ENCODE results near the gene DNPEP.
"Not testable (repeated sequence)": the region's sequence is repeated elsewhere in the genome, so short reads cannot be mapped to it uniquely, and the experiment has no call there.

The DNPEP gene

DNA sequence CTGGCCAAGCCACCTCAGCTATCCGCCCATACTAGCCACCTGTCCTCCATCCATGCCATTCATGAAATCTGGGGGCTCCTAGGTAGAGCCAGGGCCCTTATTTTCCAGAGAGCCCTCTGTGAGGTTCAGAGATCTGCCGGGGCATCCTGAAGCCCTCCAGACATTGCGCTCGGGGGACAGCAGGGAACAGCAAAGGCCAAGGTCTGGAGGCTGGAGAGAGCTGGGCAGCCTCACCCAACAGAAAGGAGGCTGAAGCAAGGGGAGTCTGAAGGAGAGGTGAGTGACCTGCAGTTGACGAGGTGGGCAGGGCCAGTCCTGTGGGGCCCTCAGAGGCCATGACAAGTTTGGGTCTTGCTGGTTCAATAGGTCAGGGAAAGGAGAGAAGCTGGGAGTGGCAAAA, 21.9 kb upstream of the DNPEP start:
- TF ChIP-seq TAF1 (IDR thresholded peaks at IDR 0.05; ENCODE audit: low read depth, low read length): no peak
- no peak for TF ChIP-seq POLR2A (IDR thresholded peaks at IDR 0.05; ENCODE audit: low read depth, low read length)
- TF ChIP-seq PAX5 (IDR thresholded peaks at IDR 0.05; ENCODE audit: insufficient read depth, low read length, severe bottlenecking): no peak
- no peak for TF ChIP-seq POLR2AphosphoS5 (IDR thresholded peaks at IDR 0.05; ENCODE audit: low read depth, low read length)
- TF ChIP-seq SPI1 (IDR thresholded peaks at IDR 0.05; ENCODE audit: low read depth, low read length): no peak
- no peak for TF ChIP-seq POU2F2 (IDR thresholded peaks at IDR 0.05; ENCODE audit: low read depth, low read length)
- no peak for FAIRE-seq

DNA sequence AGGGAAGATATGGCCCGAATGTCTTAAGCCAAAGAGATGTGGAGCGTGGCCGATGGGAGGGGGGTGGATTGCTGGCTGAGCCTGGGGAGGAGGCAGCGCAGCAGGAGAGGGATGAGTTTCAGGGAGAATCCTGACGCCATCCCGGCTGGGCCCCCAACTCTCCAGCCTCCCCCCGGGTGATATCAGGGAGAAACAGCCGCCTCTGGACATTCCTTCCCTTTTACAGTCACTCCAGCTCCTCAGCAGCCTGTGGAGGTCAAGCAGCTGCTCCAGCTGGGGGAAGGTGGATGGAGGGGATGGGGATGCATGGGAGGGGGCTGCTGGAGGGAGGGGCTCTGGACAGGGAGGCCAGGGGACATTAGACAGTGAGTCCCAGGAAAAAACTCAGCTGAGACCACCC, 20.9 kb upstream of the DNPEP start:
- DNase-seq (ENCODE audit: insufficient read length, low spot score): no peak
- TF ChIP-seq POLR2AphosphoS5 (IDR thresholded peaks at IDR 0.05; ENCODE audit: low read depth, low read length) (no peak), PAX5 (IDR thresholded peaks at IDR 0.05; ENCODE audit: insufficient read depth, low read length, severe bottlenecking) (no peak), SPI1 (IDR thresholded peaks at IDR 0.05; ENCODE audit: low read depth, low read length) (no peak), POLR2A (IDR thresholded peaks at IDR 0.05; ENCODE audit: low read depth, low read length) (no peak), TAF1 (IDR thresholded peaks at IDR 0.05; ENCODE audit: low read depth, low read length) (no peak), POU2F2 (IDR thresholded peaks at IDR 0.05; ENCODE audit: low read depth, low read length) (no peak)
- FAIRE-seq: no peak

More for the DNA sequence above, 21.9 kb upstream of the DNPEP start:
- no peak for DNase-seq (ENCODE audit: insufficient read length, low spot score)

DNA sequence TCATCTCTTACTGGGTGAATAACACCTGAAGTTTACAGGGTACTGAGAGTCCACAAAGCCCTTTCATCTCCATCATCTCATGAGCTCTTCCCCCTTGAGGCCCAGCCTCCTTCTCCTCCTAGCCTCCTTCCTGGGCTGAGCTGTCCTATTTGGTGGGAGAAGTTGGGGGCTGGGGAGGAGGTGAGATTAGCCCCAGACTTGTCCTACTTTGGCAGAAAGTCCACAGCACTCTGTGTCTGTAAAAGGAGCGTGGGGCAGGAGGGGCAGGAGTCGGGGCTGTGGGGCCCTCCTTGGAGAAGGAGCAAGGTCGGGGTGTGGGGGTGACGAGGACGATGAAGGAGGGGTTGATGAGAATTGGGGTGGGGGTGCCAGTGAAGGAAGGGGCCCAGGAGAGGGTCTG, 20.5 kb upstream of the DNPEP start:
- FAIRE-seq: no peak
- DNase-seq (ENCODE audit: insufficient read length, low spot score): no peak
- TF ChIP-seq POLR2AphosphoS5 (IDR thresholded peaks at IDR 0.05; ENCODE audit: low read depth, low read length) (no peak), PAX5 (IDR thresholded peaks at IDR 0.05; ENCODE audit: insufficient read depth, low read length, severe bottlenecking) (no peak), TAF1 (IDR thresholded peaks at IDR 0.05; ENCODE audit: low read depth, low read length) (no peak), POU2F2 (IDR thresholded peaks at IDR 0.05; ENCODE audit: low read depth, low read length) (no peak), POLR2A (IDR thresholded peaks at IDR 0.05; ENCODE audit: low read depth, low read length) (no peak), SPI1 (IDR thresholded peaks at IDR 0.05; ENCODE audit: low read depth, low read length) (no peak)

DNA sequence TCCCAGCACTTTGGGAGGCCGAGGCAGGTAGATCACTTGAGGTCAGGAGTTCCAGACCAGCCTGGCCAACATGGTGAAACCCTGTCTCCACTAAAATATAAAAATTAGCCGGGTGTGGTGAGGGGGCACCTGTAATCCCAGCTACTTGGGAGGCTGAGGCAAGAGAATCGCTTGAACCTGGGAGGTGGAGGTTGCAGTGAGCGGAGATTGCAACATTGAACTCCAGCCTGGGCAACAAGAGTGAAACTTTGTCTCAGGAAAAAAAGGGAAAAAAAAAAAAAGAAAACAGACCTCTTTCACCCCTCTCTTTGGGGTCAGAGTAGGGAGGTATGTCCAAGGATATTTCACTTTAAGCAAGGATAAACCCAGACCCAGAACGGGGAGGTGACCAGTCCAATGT, 19.6 kb upstream of the DNPEP start:
- not testable (repeated sequence) for DNase-seq (ENCODE audit: insufficient read length, low spot score); FAIRE-seq

DNA sequence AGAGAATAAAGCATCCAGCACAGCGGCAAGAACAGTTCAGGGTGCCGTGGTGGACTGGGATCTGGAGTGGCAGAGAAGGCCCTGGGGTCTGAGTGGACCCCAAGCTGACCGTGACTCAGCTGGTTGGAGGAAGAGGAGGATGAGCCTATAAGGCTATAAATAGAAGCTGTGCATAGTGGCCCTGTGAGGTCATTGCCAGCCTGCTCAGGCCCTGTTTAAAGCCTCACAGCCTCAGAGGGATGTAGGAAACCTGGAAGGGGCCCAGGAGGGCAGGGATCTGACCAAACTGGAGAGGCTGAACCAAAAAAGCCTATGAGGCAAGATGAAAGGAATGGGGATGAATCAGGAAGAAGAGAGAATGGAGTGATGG, 19.1 kb upstream of the DNPEP start:
- TF ChIP-seq TAF1 (IDR thresholded peaks at IDR 0.05; ENCODE audit: low read depth, low read length) (no peak), SPI1 (IDR thresholded peaks at IDR 0.05; ENCODE audit: low read depth, low read length) (no peak), POLR2A (IDR thresholded peaks at IDR 0.05; ENCODE audit: low read depth, low read length) (no peak), POLR2AphosphoS5 (IDR thresholded peaks at IDR 0.05; ENCODE audit: low read depth, low read length) (no peak), POU2F2 (IDR thresholded peaks at IDR 0.05; ENCODE audit: low read depth, low read length) (no peak)
- DNase-seq (ENCODE audit: insufficient read length, low spot score) (no peak), FAIRE-seq (no peak)

DNA sequence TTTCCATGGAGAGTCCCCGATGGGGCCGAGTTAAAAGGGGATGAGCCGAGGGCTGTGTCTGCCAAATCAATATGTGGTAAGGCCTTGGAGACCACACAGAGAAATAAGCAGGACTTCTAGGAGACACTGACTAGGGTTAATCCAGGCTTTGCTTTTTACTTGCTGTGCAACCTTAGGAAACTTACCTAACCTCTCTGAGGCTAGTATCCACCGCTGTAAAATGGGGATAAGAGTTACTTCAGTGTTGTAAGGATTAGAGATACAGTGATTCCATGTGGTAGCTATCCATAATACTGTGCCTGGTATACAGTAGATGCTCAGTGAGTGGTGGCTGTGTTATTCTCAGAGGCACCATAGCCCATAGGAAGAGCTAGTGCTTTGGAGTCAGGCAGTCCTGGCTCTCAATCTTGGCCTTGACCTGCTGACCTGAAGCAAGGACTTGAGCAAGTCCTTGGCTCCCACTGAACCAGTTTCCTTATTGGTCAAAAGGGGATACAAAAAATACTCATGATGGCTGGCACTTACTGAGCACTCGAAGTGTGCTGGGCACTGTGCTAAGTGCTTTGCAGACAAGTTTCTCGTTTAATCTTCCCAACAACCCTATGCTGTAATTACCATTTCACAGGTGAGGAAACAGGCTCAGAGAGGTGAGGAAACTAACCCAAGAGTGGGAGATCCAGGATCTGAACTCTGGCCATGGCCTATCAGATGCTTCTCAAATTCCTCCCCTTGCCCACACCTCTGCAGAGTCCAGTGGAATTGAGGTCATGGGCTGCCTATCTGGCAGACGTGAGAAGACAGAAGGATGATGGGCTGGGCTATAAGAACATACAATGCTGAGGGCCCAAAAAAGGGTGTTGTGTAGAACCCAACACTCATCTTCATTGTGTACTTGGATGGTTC, 18.5 kb upstream of the DNPEP start:
- FAIRE-seq: no peak
- TF ChIP-seq POU2F2 (IDR thresholded peaks at IDR 0.05; ENCODE audit: low read depth, low read length): no peak
- TF ChIP-seq POLR2A (IDR thresholded peaks at IDR 0.05; ENCODE audit: low read depth, low read length): no peak
- no peak for TF ChIP-seq SPI1 (IDR thresholded peaks at IDR 0.05; ENCODE audit: low read depth, low read length)
- no peak for TF ChIP-seq PAX5 (IDR thresholded peaks at IDR 0.05; ENCODE audit: insufficient read depth, low read length, severe bottlenecking)
- TF ChIP-seq TAF1 (IDR thresholded peaks at IDR 0.05; ENCODE audit: low read depth, low read length): no peak
- no peak for TF ChIP-seq POLR2AphosphoS5 (IDR thresholded peaks at IDR 0.05; ENCODE audit: low read depth, low read length)
- no peak for DNase-seq (ENCODE audit: insufficient read length, low spot score)

DNA sequence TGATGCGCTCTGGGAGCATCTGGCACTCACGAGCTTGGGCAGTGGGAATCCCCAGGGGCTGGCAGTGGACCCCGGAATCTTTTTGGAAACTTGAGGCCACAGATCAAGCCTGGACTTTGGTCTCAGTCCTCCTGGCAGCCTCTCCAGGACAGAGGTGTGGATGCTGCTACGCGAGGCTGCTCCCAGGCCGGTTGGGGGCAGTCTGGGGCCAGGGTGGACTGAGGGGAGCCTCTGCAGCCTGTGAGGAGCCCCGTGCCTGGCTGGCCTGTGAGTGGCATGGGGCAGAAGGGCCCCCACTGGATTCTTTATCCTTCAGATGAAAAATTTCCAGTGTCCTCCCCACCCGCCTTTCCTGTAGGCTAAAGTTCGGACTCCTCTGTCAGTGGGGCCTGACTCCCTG, 17.7 kb upstream of the DNPEP start:
- FAIRE-seq (no peak), DNase-seq (ENCODE audit: insufficient read length, low spot score) (no peak)
- TF ChIP-seq POLR2AphosphoS5 (IDR thresholded peaks at IDR 0.05; ENCODE audit: low read depth, low read length) (no peak), PAX5 (IDR thresholded peaks at IDR 0.05; ENCODE audit: insufficient read depth, low read length, severe bottlenecking) (no peak), SPI1 (IDR thresholded peaks at IDR 0.05; ENCODE audit: low read depth, low read length) (no peak), POU2F2 (IDR thresholded peaks at IDR 0.05; ENCODE audit: low read depth, low read length) (no peak), TAF1 (IDR thresholded peaks at IDR 0.05; ENCODE audit: low read depth, low read length) (no peak), POLR2A (IDR thresholded peaks at IDR 0.05; ENCODE audit: low read depth, low read length) (no peak)

DNA sequence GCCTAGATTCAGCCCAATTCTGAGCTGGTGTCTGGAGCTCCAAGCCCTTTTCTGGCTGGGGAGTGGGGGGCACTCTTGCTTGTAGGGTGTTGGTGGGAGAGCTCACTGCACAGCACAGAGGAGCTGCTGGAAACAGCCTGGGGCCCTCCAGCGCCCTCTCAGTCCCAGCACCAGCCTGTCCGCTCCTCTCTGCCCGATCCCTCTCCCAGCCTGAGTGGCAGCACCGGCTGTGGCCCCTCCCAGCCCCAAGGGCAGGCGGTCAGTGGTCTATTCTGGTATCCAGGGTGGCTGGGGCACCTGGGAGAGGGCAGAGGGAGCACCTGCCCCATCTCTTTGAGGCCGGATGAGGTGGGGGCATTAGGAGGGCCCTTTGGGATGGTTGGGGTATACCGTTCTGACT, 17.2 kb upstream of the DNPEP start:
- TF ChIP-seq POLR2A (IDR thresholded peaks at IDR 0.05; ENCODE audit: low read depth, low read length): no peak
- TF ChIP-seq POLR2AphosphoS5 (IDR thresholded peaks at IDR 0.05; ENCODE audit: low read depth, low read length): no peak
- DNase-seq (ENCODE audit: insufficient read length, low spot score) (no peak), FAIRE-seq (no peak)

DNA sequence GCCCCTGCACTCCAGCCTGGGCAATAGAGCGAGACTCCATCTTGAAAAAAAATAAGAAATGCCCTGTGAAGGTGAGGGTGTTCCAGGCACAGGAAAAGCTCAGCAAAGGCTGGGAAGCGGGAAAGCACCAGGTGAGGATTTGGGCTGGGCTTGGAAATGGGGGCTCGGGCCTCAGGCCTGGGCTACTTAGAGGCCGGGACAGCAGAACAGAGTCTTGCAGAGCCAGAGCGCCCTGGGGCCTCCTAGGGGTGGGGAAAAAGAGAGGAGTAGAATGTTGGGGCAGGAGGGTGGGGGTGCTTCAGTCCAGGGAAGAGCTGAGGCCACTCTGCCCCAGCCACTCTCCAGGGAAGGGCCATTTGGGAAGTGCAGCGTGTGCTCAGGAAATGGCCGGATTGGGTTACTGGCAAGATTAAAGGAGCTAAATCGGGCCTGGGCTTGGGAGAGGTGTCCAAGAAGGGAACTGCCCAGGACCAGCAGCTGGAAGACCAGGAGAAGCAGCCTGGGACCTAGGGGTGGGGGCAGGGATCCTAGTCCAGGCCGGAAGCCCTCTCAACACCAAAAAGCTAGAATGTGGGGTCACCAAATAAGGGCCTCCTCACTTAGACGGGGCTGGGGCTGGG, 16.7 kb upstream of the DNPEP start:
- FAIRE-seq (no peak), DNase-seq (ENCODE audit: insufficient read length, low spot score) (no peak)
- no peak for TF ChIP-seq POU2F2 (IDR thresholded peaks at IDR 0.05; ENCODE audit: low read depth, low read length)
- TF ChIP-seq PAX5 (IDR thresholded peaks at IDR 0.05; ENCODE audit: insufficient read depth, low read length, severe bottlenecking): no peak

DNA sequence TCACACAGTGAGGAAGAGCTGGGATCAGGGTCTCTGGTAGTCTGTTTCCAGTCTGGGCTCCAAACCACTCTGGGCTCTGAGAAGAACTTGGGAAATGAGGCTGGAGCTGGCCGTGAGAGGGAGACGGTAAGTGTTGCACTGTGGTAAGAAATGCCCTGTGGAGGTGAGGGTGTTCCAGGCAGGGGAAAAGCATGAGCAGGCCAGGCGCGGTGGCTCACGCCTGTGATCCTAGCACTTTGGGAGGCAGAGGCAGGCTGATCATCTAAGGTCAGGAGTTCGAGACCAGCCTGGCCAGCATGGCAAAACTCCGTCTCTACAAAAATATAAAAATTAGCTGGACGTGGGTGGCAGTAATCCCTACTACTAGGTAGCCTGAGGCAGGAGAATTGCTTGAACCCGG, 16.1 kb upstream of the DNPEP start:
- FAIRE-seq: no peak
- DNase-seq (ENCODE audit: insufficient read length, low spot score): no peak
- no peak for TF ChIP-seq TAF1 (IDR thresholded peaks at IDR 0.05; ENCODE audit: low read depth, low read length)
- TF ChIP-seq SPI1 (IDR thresholded peaks at IDR 0.05; ENCODE audit: low read depth, low read length): no peak
- no peak for TF ChIP-seq POU2F2 (IDR thresholded peaks at IDR 0.05; ENCODE audit: low read depth, low read length)
- no peak for TF ChIP-seq PAX5 (IDR thresholded peaks at IDR 0.05; ENCODE audit: insufficient read depth, low read length, severe bottlenecking)
